C4-2B (cell line): ENCODE results near the gene GRIK2.

Source experiments
- CTCF ChIP-seq: fragments of 450-650 bp; conservative IDR thresholded peaks from 2 replicates; pipeline ENCODE4 v1.5.1; 2017; ENCODE audit warnings: mild to moderate bottlenecking
- ZFX ChIP-seq: fragments of 450-650 bp; IDR thresholded peaks from 2 replicates; pipeline ENCODE4 v1.6.1; 2017

- TF ChIP-seq CTCF (no peak), ZFX (no peak)
Observed at GRCh38 chr6:102022803-102023202, 629.3 kb downstream of the GRIK2 start.
